CD8-positive, alpha-beta memory T cell (primary cell): ENCODE data around the gene STEAP2. TPM values are rescaled to one million over a fixed set of nuclear protein-coding genes. Genes with fewer than 3 reads are reported as not detected.
A peak's percentile ranks its signal among the peaks of the same experiment; 100 is the strongest.
"Not testable (repeated sequence)": the region's sequence is repeated elsewhere in the genome, so short reads cannot be mapped to it uniquely, and the experiment has no call there.

Source experiments
- CTCF ChIA-PET: fragments of 350-600 bp; sonication (Branson Sonifier 250); formaldehyde crosslinking; loops from one replicate; lab custom pipeline; 2021; ENCODE audit warnings: antibody characterized with exemption; lab: Charles Lee
- POLR2A ChIA-PET: fragments of 350-600 bp; sonication (Branson Sonifier 250); formaldehyde crosslinking; loops from one replicate; lab custom pipeline; 2021; ENCODE audit warnings: antibody characterized with exemption; lab: Charles Lee
- DNase-seq, 5 donors: peaks; one replicate each; pipeline versions ENCODE4 v3.0.0 to v3.0.0-alpha.2; 2020 to 2022; ENCODE audit warnings: mixed read lengths in 1 of 5
- H3K27ac ChIP-seq: one replicate; pipeline ENCODE4 v1.7.0; 2013; ENCODE audit warnings: low read depth, mild to moderate bottlenecking, low read length, moderate library complexity
- H3K27me3 ChIP-seq: 2 replicates; pipeline ENCODE4 v1.7.0; 2013; ENCODE audit warnings: low read length, mild to moderate bottlenecking; ENCODE audit not compliant: insufficient read depth, poor library complexity, severe bottlenecking
- H3K36me3 ChIP-seq: 2 replicates; pipeline ENCODE4 v1.7.0; 2013; ENCODE audit warnings: mild to moderate bottlenecking, low read length, moderate library complexity; ENCODE audit not compliant: insufficient read depth
- H3K4me1 ChIP-seq: 2 replicates; pipeline ENCODE4 v1.7.0; 2013; ENCODE audit warnings: mild to moderate bottlenecking, low read length, moderate library complexity; ENCODE audit not compliant: insufficient read depth
- H3K4me3 ChIP-seq: 2 replicates; pipeline ENCODE4 v1.7.0; 2013; ENCODE audit warnings: mild to moderate bottlenecking, low read length
- H3K9me3 ChIP-seq: 2 replicates; pipeline ENCODE4 v1.7.0; 2013; ENCODE audit warnings: mild to moderate bottlenecking, low read length
- H3K27ac Mint-ChIP-seq, 8 donors: one replicate each; pipeline ENCODE4 v1.8.0; 2020 to 2021; ENCODE audit warnings: mixed read lengths in 8 of 8, mild to moderate bottlenecking in 6 of 8, inconsistent platforms in 3 of 8, moderate library complexity in 3 of 8
- H3K27me3 Mint-ChIP-seq, 2 donors: one replicate each; pipeline ENCODE4 v1.8.0; 2020 to 2021; ENCODE audit warnings: mixed read lengths in 2 of 2, mild to moderate bottlenecking in 1 of 2, moderate library complexity in 1 of 2
- H3K36me3 Mint-ChIP-seq, 3 donors: one replicate each; pipeline ENCODE4 v1.8.0; 2020 to 2021; ENCODE audit warnings: mixed read lengths in 3 of 3, inconsistent platforms in 1 of 3, mild to moderate bottlenecking in 1 of 3
- H3K4me1 Mint-ChIP-seq, 3 donors: one replicate each; pipeline ENCODE4 v1.8.0; 2020 to 2021; ENCODE audit warnings: mixed read lengths in 3 of 3, inconsistent platforms in 1 of 3, mild to moderate bottlenecking in 1 of 3
- H3K4me3 Mint-ChIP-seq, 7 donors: one replicate each; pipeline ENCODE4 v1.8.0; 2020 to 2021; ENCODE audit warnings: mixed read lengths in 7 of 7, mild to moderate bottlenecking in 6 of 7, moderate library complexity in 4 of 7, inconsistent platforms in 2 of 7
- H3K9me3 Mint-ChIP-seq, 5 donors: one replicate each; pipeline ENCODE4 v1.8.0; 2020 to 2022; ENCODE audit warnings: mixed read lengths in 5 of 5, mild to moderate bottlenecking in 3 of 5, moderate library complexity in 2 of 5, inconsistent platforms in 1 of 5
- polyA plus RNA-seq: library from polyadenylated mRNA; unstranded; fragments of 300-500 nt; fragmentation: Illumina TruSeq; gene quantifications from one replicate; pipeline ENCODE4 v1.2.3, GENCODE V29; 2021
- total RNA-seq, 2 experiments: library from RNA; stranded (reverse); gene quantifications; one replicate each; pipeline ENCODE4 v1.2.3, GENCODE V29; 2021

The STEAP2 gene
- total and polyA plus RNA-seq, 3 experiments from 2014 or later = 0.15 TPM; not detected in 2

- no peak overlapping the region for H3K27ac Mint-ChIP-seq
- no peaks in the 10 kb centered on the region for H3K9me3 ChIP-seq
- no peak for DNase-seq
- H3K27ac ChIP-seq = no peak overlapping the region
- CTCF ChIA-PET = no interaction called here
- peaks cover 0 to 3% (median 0%) of the 10 kb centered on the region in 5 donors for H3K9me3 Mint-ChIP-seq
- POLR2A ChIA-PET = no interaction called here
- peaks cover 24 to 58% of the 10 kb centered on the region in 2 donors for H3K27me3 Mint-ChIP-seq
- peaks cover 4 to 5% (median 5%) of the 10 kb centered on the region in 3 donors for H3K4me1 Mint-ChIP-seq
- H3K36me3 Mint-ChIP-seq = no peaks in the 10 kb centered on the region
- no peak overlapping the region for H3K4me3 ChIP-seq
- no peaks in the 10 kb centered on the region for H3K4me1 ChIP-seq
- H3K4me3 Mint-ChIP-seq = no peak overlapping the region
- H3K27me3 ChIP-seq = peaks cover 5% of the 10 kb centered on the region
- no peaks in the 10 kb centered on the region for H3K36me3 ChIP-seq
Observed at GRCh38 chr7:90250601-90251303, 39.2 kb downstream of the STEAP2 start.

GRCh38 chr7:90251304-90251635, 39.7 kb downstream of the STEAP2 start:
- peaks cover 0 to 6% (median 0%) of the 10 kb centered on the region in 5 donors for H3K9me3 Mint-ChIP-seq
- no peaks in the 10 kb centered on the region for H3K36me3 Mint-ChIP-seq
- peaks cover 4% of the 10 kb centered on the region for H3K27me3 ChIP-seq
- H3K4me3 ChIP-seq = no peak overlapping the region
- H3K27ac Mint-ChIP-seq = no peak overlapping the region
- H3K27me3 Mint-ChIP-seq = peaks cover 19 to 55% of the 10 kb centered on the region in 2 donors
- no peak for DNase-seq
- no peaks in the 10 kb centered on the region for H3K9me3 ChIP-seq
- H3K4me3 Mint-ChIP-seq = no peak overlapping the region
- ChIA-PET CTCF (no interaction called here), POLR2A (no interaction called here)
- H3K4me1 Mint-ChIP-seq = peaks cover 0 to under 1% (median 0%) of the 10 kb centered on the region in 3 donors
- H3K4me1 ChIP-seq = no peaks in the 10 kb centered on the region
- H3K27ac ChIP-seq = no peak overlapping the region
- no peaks in the 10 kb centered on the region for H3K36me3 ChIP-seq

GRCh38 chr7:90256011-90256410, 44.5 kb downstream of the STEAP2 start:
- H3K9me3 Mint-ChIP-seq, DNase-seq, H3K36me3 ChIP-seq, H3K27ac ChIP-seq, H3K27ac Mint-ChIP-seq, H3K4me3 Mint-ChIP-seq, H3K36me3 Mint-ChIP-seq, H3K4me1 ChIP-seq, CTCF ChIA-PET, H3K27me3 ChIP-seq, H3K4me3 ChIP-seq, H3K9me3 ChIP-seq, POLR2A ChIA-PET, H3K4me1 Mint-ChIP-seq: not testable (repeated sequence)
- H3K27me3 Mint-ChIP-seq = peaks cover 7 to 38% of the 10 kb centered on the region in 2 donors

- Histone ChIP-seq H3K9me3 (no peaks in the 10 kb centered on the region), H3K4me3 (no peak overlapping the region), H3K36me3 (no peaks in the 10 kb centered on the region), H3K4me1 (no peaks in the 10 kb centered on the region), H3K27ac (no peak overlapping the region), H3K27me3 (no peaks in the 10 kb centered on the region)
- Mint-ChIP-seq H3K9me3 (peaks cover 0 to 6% (median 0%) of the 10 kb centered on the region in 5 donors), H3K36me3 (no peaks in the 10 kb centered on the region), H3K27me3 (peaks cover 7 to 36% of the 10 kb centered on the region in 2 donors), H3K4me3 (no peak overlapping the region), H3K27ac (no peak overlapping the region), H3K4me1 (no peaks in the 10 kb centered on the region)
- DNase-seq = no peak
- POLR2A ChIA-PET = no interaction called here
- CTCF ChIA-PET = no interaction called here
Observed at GRCh38 chr7:90256778-90257177, 45.2 kb downstream of the STEAP2 start.

- H3K27me3 ChIP-seq = no peaks in the 10 kb centered on the region
- Mint-ChIP-seq H3K27me3 (peaks cover 1 to 12% of the 10 kb centered on the region in 2 donors), H3K4me1 (no peaks in the 10 kb centered on the region), H3K4me3 (no peak overlapping the region), H3K9me3 (no peaks in the 10 kb centered on the region), H3K27ac (no peak overlapping the region), H3K36me3 (no peaks in the 10 kb centered on the region)
- ChIA-PET CTCF (no interaction called here), POLR2A (no interaction called here)
- H3K4me3 ChIP-seq = no peak overlapping the region
- H3K4me1 ChIP-seq = no peaks in the 10 kb centered on the region
- no peak for DNase-seq
- H3K27ac ChIP-seq = no peak overlapping the region
- no peaks in the 10 kb centered on the region for H3K36me3 ChIP-seq
- no peaks in the 10 kb centered on the region for H3K9me3 ChIP-seq
Observed at GRCh38 chr7:90261441-90261840, 49.9 kb downstream of the STEAP2 start.

GRCh38 chr7:90262438-90262837, 50.9 kb downstream of the STEAP2 start:
- CTCF ChIA-PET = no interaction called here

GRCh38 chr7:90266808-90267207, 55.3 kb downstream of the STEAP2 start:
- H3K9me3 Mint-ChIP-seq = no peaks in the 10 kb centered on the region

More at GRCh38 chr7:90262438-90262837, 50.9 kb downstream of the STEAP2 start:
- Mint-ChIP-seq H3K4me3 (no peak overlapping the region), H3K27ac (no peak overlapping the region), H3K4me1 (no peaks in the 10 kb centered on the region), H3K27me3 (peaks cover 1 to 9% of the 10 kb centered on the region in 2 donors), H3K36me3 (no peaks in the 10 kb centered on the region), H3K9me3 (no peaks in the 10 kb centered on the region)
- POLR2A ChIA-PET = no interaction called here
- DNase-seq = peak in 1 of 5 donors; percentile 4
- no peaks in the 10 kb centered on the region for H3K4me1 ChIP-seq
- no peak overlapping the region for H3K4me3 ChIP-seq
- no peaks in the 10 kb centered on the region for H3K36me3 ChIP-seq
- H3K9me3 ChIP-seq = no peaks in the 10 kb centered on the region
- no peak overlapping the region for H3K27ac ChIP-seq
- H3K27me3 ChIP-seq = no peaks in the 10 kb centered on the region

GRCh38 chr7:90267263-90267858, 55.8 kb downstream of the STEAP2 start:
- H3K27me3 ChIP-seq = no peaks in the 10 kb centered on the region
- ChIA-PET POLR2A (no interaction called here), CTCF (no interaction called here)
- no peak overlapping the region for H3K27ac Mint-ChIP-seq
- H3K4me3 ChIP-seq = no peak overlapping the region
- H3K27ac ChIP-seq = no peak overlapping the region
- no peak overlapping the region for H3K4me3 Mint-ChIP-seq
- H3K27me3 Mint-ChIP-seq = peaks cover 0 to 10% of the 10 kb centered on the region in 2 donors
- no peaks in the 10 kb centered on the region for H3K4me1 ChIP-seq
- no peaks in the 10 kb centered on the region for H3K36me3 ChIP-seq
- H3K36me3 Mint-ChIP-seq = no peaks in the 10 kb centered on the region
- no peaks in the 10 kb centered on the region for H3K9me3 Mint-ChIP-seq
- no peaks in the 10 kb centered on the region for H3K9me3 ChIP-seq
- DNase-seq = no peak
- H3K4me1 Mint-ChIP-seq = no peaks in the 10 kb centered on the region

More at GRCh38 chr7:90266808-90267207, 55.3 kb downstream of the STEAP2 start:
- no peak for DNase-seq
- CTCF ChIA-PET = no interaction called here
- no peak overlapping the region for H3K4me3 Mint-ChIP-seq
- H3K4me1 Mint-ChIP-seq = no peaks in the 10 kb centered on the region
- H3K27ac Mint-ChIP-seq = no peak overlapping the region
- Histone ChIP-seq H3K27ac (no peak overlapping the region), H3K27me3 (no peaks in the 10 kb centered on the region), H3K4me1 (no peaks in the 10 kb centered on the region), H3K4me3 (no peak overlapping the region), H3K9me3 (no peaks in the 10 kb centered on the region), H3K36me3 (no peaks in the 10 kb centered on the region)
- H3K36me3 Mint-ChIP-seq = no peaks in the 10 kb centered on the region
- POLR2A ChIA-PET = no interaction called here
- peaks cover 0 to 10% of the 10 kb centered on the region in 2 donors for H3K27me3 Mint-ChIP-seq
